ENCODE measurements around the gene MFNG. TPM values are rescaled to one million over a fixed set of nuclear protein-coding genes. Genes with fewer than 3 reads are reported as not detected.
"Not testable (repeated sequence)": the region's sequence is repeated elsewhere in the genome, so short reads cannot be mapped to it uniquely, and the experiment has no call there.

Gene MFNG
- total RNA-seq = 10 to 100 TPM; 15.2 to 30.6 (median 19.2) TPM

GRCh38 chr22:37486224-37486845 is at the start of gene MFNG:
Gene MFNG (minus strand): TSS chr22:37486384. CDS start chr22:37486177, 207 bp downstream.
- TF ChIP-seq POLR2A (IDR thresholded peaks at IDR 0.05) (peak in 1 of 2 donors; percentile 26), CTCF (IDR thresholded peaks at IDR 0.05) (no peak)
- Histone ChIP-seq H3K27me3 (no peaks in the 10 kb centered on the region), H3K27ac (peak within 1 kb of the TSS; percentile 44 to 73 (median 67)), H3K4me1 (peaks cover 9 to 26% of the 10 kb centered on the region in 2 donors), H3K4me3 (replicated peaks in 1 of 3) (peak within 1 kb of the TSS in 1 of 3 donors; percentile 18), H3K9me3 (no peaks in the 10 kb centered on the region), H3K36me3 (no peaks in the 10 kb centered on the region)
- WGBS, 2 donors = 9 to 13% methylated on average over 8 to 24 of the region's 24 CpGs
- DNase-seq = peak; percentile 45 to 50
- intact Hi-C loops (cut with DNase I) = no loop called here

GRCh38 chr22:37535159-37535558 is 49.0 kb upstream of the MFNG start:
- no peaks in the 10 kb centered on the region for H3K9me3 ChIP-seq
- WGBS, 2 donors = 72% methylated on average over 6 of the region's 6 CpGs
- no peak overlapping the region for H3K4me3 ChIP-seq (replicated peaks in 1 of 3)
- H3K27ac ChIP-seq = no peak overlapping the region
- no peak for DNase-seq
- peaks cover 5 to 11% of the 10 kb centered on the region in 2 donors for H3K4me1 ChIP-seq
- H3K27me3 ChIP-seq = no peaks in the 10 kb centered on the region
- intact Hi-C loops (cut with DNase I) = no loop called here
- no peaks in the 10 kb centered on the region for H3K36me3 ChIP-seq
- TF ChIP-seq POLR2A (IDR thresholded peaks at IDR 0.05) (no peak), CTCF (IDR thresholded peaks at IDR 0.05) (no peak)

- WGBS, 2 donors = 88 to 93% methylated on average over 3 of the region's 3 CpGs
- no peak for DNase-seq
- H3K27me3 ChIP-seq = no peaks in the 10 kb centered on the region
- H3K4me1 ChIP-seq = peaks cover 5 to 11% of the 10 kb centered on the region in 2 donors
- H3K4me3 ChIP-seq (replicated peaks in 1 of 3) = no peak overlapping the region
- intact Hi-C loops (cut with DNase I) = no loop called here
- H3K9me3 ChIP-seq = no peaks in the 10 kb centered on the region
- TF ChIP-seq CTCF (IDR thresholded peaks at IDR 0.05) (no peak), POLR2A (IDR thresholded peaks at IDR 0.05) (no peak)
- H3K27ac ChIP-seq = no peak overlapping the region
- no peaks in the 10 kb centered on the region for H3K36me3 ChIP-seq
Measured at GRCh38 chr22:37534445-37534844, 48.3 kb upstream of the MFNG start.

- Histone ChIP-seq H3K27me3 (no peaks in the 10 kb centered on the region), H3K9me3 (no peaks in the 10 kb centered on the region), H3K4me3 (replicated peaks in 1 of 3) (no peak overlapping the region), H3K4me1 (peaks cover 4 to 6% of the 10 kb centered on the region in 2 donors), H3K27ac (no peak overlapping the region), H3K36me3 (no peaks in the 10 kb centered on the region)
- no peak for DNase-seq
- intact Hi-C loops (cut with DNase I) = no loop called here
- WGBS, 2 donors = 77 to 81% methylated on average over 9 of the region's 9 CpGs
- no peak for TF ChIP-seq POLR2A (IDR thresholded peaks at IDR 0.05)
- TF ChIP-seq CTCF (IDR thresholded peaks at IDR 0.05) = no peak
Measured at GRCh38 chr22:37533995-37534394, 47.8 kb upstream of the MFNG start.

- 66 to 84% methylated on average over 2 of the region's 2 CpGs for WGBS, 2 donors
- no peaks in the 10 kb centered on the region for H3K9me3 ChIP-seq
Measured at GRCh38 chr22:37529652-37530345, 43.6 kb upstream of the MFNG start.

GRCh38 chr22:37527952-37528351 is 41.8 kb upstream of the MFNG start:
- WGBS, 2 donors = 95 to 96% methylated on average over 9 of the region's 9 CpGs
- DNase-seq; H3K36me3 ChIP-seq; intact Hi-C loops (cut with DNase I); H3K4me3 ChIP-seq (replicated peaks in 1 of 3); H3K4me1 ChIP-seq; H3K9me3 ChIP-seq; H3K27ac ChIP-seq; H3K27me3 ChIP-seq: not testable (repeated sequence)

More at GRCh38 chr22:37529652-37530345, 43.6 kb upstream of the MFNG start:
- H3K4me3 ChIP-seq (replicated peaks in 1 of 3) = no peak overlapping the region
- no peak for DNase-seq
- no peak overlapping the region for H3K27ac ChIP-seq
- TF ChIP-seq CTCF (IDR thresholded peaks at IDR 0.05) (no peak), POLR2A (IDR thresholded peaks at IDR 0.05) (no peak)
- intact Hi-C loops (cut with DNase I) = no loop called here
- H3K4me1 ChIP-seq = peaks cover 0 to 6% of the 10 kb centered on the region in 2 donors
- H3K27me3 ChIP-seq = no peaks in the 10 kb centered on the region
- H3K36me3 ChIP-seq = no peaks in the 10 kb centered on the region

- 95 to 96% methylated on average over 9 of the region's 9 CpGs for WGBS, 2 donors
- H3K27me3 ChIP-seq; H3K9me3 ChIP-seq; H3K4me3 ChIP-seq (replicated peaks in 1 of 3); H3K36me3 ChIP-seq; DNase-seq; H3K4me1 ChIP-seq; intact Hi-C loops (cut with DNase I); H3K27ac ChIP-seq: not testable (repeated sequence)
Measured at GRCh38 chr22:37527081-37527752, 41.0 kb upstream of the MFNG start.

All from thyroid gland (tissue), 4 donors.